Keratinocyte (primary cell): Measurements from ENCODE around the gene BDKRB2.

Source experiments
- EZH2 ChIP-seq: IDR thresholded peaks from one replicate; pipeline ENCODE4 v1.6.1; 2012; ENCODE audit warnings: inconsistent platforms, mild to moderate bottlenecking, low read length, moderate library complexity
- TF ChIP-seq, protein P1 (sequence below), 3 experiments: IDR thresholded peaks in 1 of 3; conservative IDR thresholded peaks in 1 of 3; optimal IDR thresholded peaks in 1 of 3; 2 replicates in 2 of 3; 3 replicates in 1 of 3; pipeline versions ENCODE3 to v1.5.1; 2011; ENCODE audit warnings: low read length in 3 of 3, mild to moderate bottlenecking in 3 of 3, moderate library complexity in 2 of 3, control low read depth in 1 of 3, inconsistent platforms in 1 of 3; ENCODE audit not compliant: insufficient read depth in 2 of 3; ENCODE audit errors: extremely low read depth in 1 of 3

DNA sequence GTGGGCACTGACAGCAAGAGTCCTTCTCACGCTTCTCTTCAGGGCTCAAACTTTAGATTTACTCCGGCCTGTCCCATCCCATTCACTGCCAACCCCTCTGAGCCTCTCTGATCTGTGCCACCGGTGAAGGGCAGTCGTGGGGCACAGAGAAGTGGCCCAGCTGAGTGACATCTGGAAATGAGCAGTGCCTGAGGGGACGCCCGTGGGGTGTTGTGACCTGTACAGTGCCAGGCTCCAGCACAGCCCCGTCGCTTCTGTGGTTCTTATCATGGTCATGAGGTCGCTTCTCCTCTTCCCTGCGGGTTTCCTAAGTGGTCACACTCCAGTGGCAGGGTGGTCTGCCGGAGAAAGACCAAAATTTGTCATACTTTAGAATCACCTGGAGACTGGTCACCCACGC lies 4.1 kb downstream of the BDKRB2 start:
- TF ChIP-seq, protein P1, sequence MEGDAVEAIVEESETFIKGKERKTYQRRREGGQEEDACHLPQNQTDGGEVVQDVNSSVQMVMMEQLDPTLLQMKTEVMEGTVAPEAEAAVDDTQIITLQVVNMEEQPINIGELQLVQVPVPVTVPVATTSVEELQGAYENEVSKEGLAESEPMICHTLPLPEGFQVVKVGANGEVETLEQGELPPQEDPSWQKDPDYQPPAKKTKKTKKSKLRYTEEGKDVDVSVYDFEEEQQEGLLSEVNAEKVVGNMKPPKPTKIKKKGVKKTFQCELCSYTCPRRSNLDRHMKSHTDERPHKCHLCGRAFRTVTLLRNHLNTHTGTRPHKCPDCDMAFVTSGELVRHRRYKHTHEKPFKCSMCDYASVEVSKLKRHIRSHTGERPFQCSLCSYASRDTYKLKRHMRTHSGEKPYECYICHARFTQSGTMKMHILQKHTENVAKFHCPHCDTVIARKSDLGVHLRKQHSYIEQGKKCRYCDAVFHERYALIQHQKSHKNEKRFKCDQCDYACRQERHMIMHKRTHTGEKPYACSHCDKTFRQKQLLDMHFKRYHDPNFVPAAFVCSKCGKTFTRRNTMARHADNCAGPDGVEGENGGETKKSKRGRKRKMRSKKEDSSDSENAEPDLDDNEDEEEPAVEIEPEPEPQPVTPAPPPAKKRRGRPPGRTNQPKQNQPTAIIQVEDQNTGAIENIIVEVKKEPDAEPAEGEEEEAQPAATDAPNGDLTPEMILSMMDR (optimal IDR thresholded peaks at IDR 0.05 in 1 of 3, IDR thresholded peaks at IDR 0.05 in 1 of 3, conservative IDR thresholded peaks at IDR 0.05 in 1 of 3; ENCODE audit: extremely low read depth in 1 of 3, insufficient read depth in 2 of 3, low read length in 3 of 3): no peak
- no peak for TF ChIP-seq EZH2
